ENCODE results near the gene CD44. TPM values are rescaled to one million over a fixed set of nuclear protein-coding genes. Genes with fewer than 3 reads are reported as not detected.

The CD44 gene
- total RNA-seq, 2 donors from 2014 or later, result 321 to 613 TPM

GRCh38 chr11:35250621-35251020, 111.7 kb downstream of the CD44 start:
- no peak overlapping the region for H3K4me3 ChIP-seq
- H3K27me3 ChIP-seq (replicated peaks; ENCODE audit: insufficient read depth), result no peaks in the 10 kb centered on the region
- ATAC-seq (ENCODE audit: insufficient number of reproducible peaks, low FRiP score, low read depth), result no peak
- DNase-seq (ENCODE audit: low spot score), result no peak
- no peak for TF ChIP-seq CTCF (IDR thresholded peaks at IDR 0.05)
- no peaks in the 10 kb centered on the region for H3K36me3 ChIP-seq
- peaks cover 20 to 41% of the 10 kb centered on the region in 2 donors for H3K4me1 ChIP-seq (ENCODE audit: control insufficient read depth in 1 of 2, low read depth in 2 of 2)
- H3K9me3 ChIP-seq, result no peaks in the 10 kb centered on the region
- H3K27ac ChIP-seq, result no peak overlapping the region

GRCh38 chr11:35253237-35253636, 114.3 kb downstream of the CD44 start:
- peaks cover 14 to 44% of the 10 kb centered on the region in 2 donors for H3K4me1 ChIP-seq (ENCODE audit: control insufficient read depth in 1 of 2, low read depth in 2 of 2)
- TF ChIP-seq CTCF (IDR thresholded peaks at IDR 0.05), result no peak

GRCh38 chr11:35255514-35255913, 116.5 kb downstream of the CD44 start:
- H3K4me3 ChIP-seq, result no peak overlapping the region
- ATAC-seq (ENCODE audit: insufficient number of reproducible peaks, low FRiP score, low read depth) (no peak), DNase-seq (ENCODE audit: low spot score) (no peak)
- H3K36me3 ChIP-seq, result no peaks in the 10 kb centered on the region
- H3K27me3 ChIP-seq (replicated peaks; ENCODE audit: insufficient read depth), result no peaks in the 10 kb centered on the region
- H3K4me1 ChIP-seq (ENCODE audit: control insufficient read depth in 1 of 2, low read depth in 2 of 2), result peaks cover 17 to 60% of the 10 kb centered on the region in 2 donors
- peak overlapping the region in 1 of 2 donors; percentile 39 for H3K27ac ChIP-seq
- no peaks in the 10 kb centered on the region for H3K9me3 ChIP-seq
- no peak for TF ChIP-seq CTCF (IDR thresholded peaks at IDR 0.05)

More at GRCh38 chr11:35253237-35253636, 114.3 kb downstream of the CD44 start:
- no peaks in the 10 kb centered on the region for H3K27me3 ChIP-seq (replicated peaks; ENCODE audit: insufficient read depth)
- H3K4me3 ChIP-seq, result no peak overlapping the region
- ATAC-seq (ENCODE audit: insufficient number of reproducible peaks, low FRiP score, low read depth), result no peak
- DNase-seq (ENCODE audit: low spot score), result no peak
- peak overlapping the region; percentile 38 to 45 for H3K27ac ChIP-seq
- H3K36me3 ChIP-seq, result no peaks in the 10 kb centered on the region
- H3K9me3 ChIP-seq, result no peaks in the 10 kb centered on the region

GRCh38 chr11:35256296-35256695, 117.3 kb downstream of the CD44 start:
- Histone ChIP-seq H3K27ac (peak overlapping the region; percentile 7 to 39), H3K36me3 (no peaks in the 10 kb centered on the region), H3K4me3 (no peak overlapping the region), H3K9me3 (no peaks in the 10 kb centered on the region), H3K4me1 (ENCODE audit: control insufficient read depth in 1 of 2, low read depth in 2 of 2) (peaks cover 17 to 67% of the 10 kb centered on the region in 2 donors), H3K27me3 (replicated peaks; ENCODE audit: insufficient read depth) (no peaks in the 10 kb centered on the region)
- no peak for DNase-seq (ENCODE audit: low spot score)
- TF ChIP-seq CTCF (IDR thresholded peaks at IDR 0.05), result no peak
- ATAC-seq (ENCODE audit: insufficient number of reproducible peaks, low FRiP score, low read depth), result no peak

- Histone ChIP-seq H3K27me3 (replicated peaks; ENCODE audit: insufficient read depth) (no peaks in the 10 kb centered on the region), H3K27ac (no peak overlapping the region), H3K4me1 (ENCODE audit: control insufficient read depth in 1 of 2, low read depth in 2 of 2) (peaks cover 17 to 68% of the 10 kb centered on the region in 2 donors), H3K4me3 (no peak overlapping the region), H3K9me3 (no peaks in the 10 kb centered on the region), H3K36me3 (no peaks in the 10 kb centered on the region)
- ATAC-seq (ENCODE audit: insufficient number of reproducible peaks, low FRiP score, low read depth) (no peak), DNase-seq (ENCODE audit: low spot score) (no peak)
- TF ChIP-seq CTCF (IDR thresholded peaks at IDR 0.05), result no peak
These were observed 118.3 kb downstream of the CD44 start for GRCh38 chr11:35257281-35257680.

Data from thoracic aorta (tissue), 2 donors.